Type B pancreatic cell (in vitro differentiated cells): ENCODE results near the gene FILIP1L. TPM values are rescaled to one million over a fixed set of nuclear protein-coding genes. Genes with fewer than 3 reads are reported as not detected.

Source experiments
- DNase-seq: peaks from one replicate; pipeline ENCODE4 v3.0.0; 2021; ENCODE audit warnings: mixed read lengths; ENCODE audit not compliant: unreplicated experiment; ENCODE audit errors: extremely low spot score
- H3K27ac Mint-ChIP-seq: 2 replicates; pipeline ENCODE4 v1.8.0; 2021; ENCODE audit warnings: mild to moderate bottlenecking, mixed read lengths
- H3K27me3 Mint-ChIP-seq: 2 replicates; pipeline ENCODE4 v1.8.0; 2021; ENCODE audit warnings: mixed read lengths
- H3K36me3 Mint-ChIP-seq: 2 replicates; pipeline ENCODE4 v1.8.0; 2021; ENCODE audit warnings: mixed read lengths
- H3K4me1 Mint-ChIP-seq: one replicate; pipeline ENCODE4 v1.8.0; 2021; ENCODE audit warnings: mixed read lengths; ENCODE audit not compliant: unreplicated experiment
- H3K4me3 Mint-ChIP-seq: 2 replicates; pipeline ENCODE4 v1.8.0; 2021; ENCODE audit warnings: mild to moderate bottlenecking, mixed read lengths
- H3K9me3 Mint-ChIP-seq: 2 replicates; pipeline ENCODE4 v1.8.0; 2021; ENCODE audit warnings: mixed read lengths
- CTCF ChIP-seq: fragments of 200-600 bp; sonication (generic); conservative IDR thresholded peaks from 2 replicates; pipeline ENCODE4 v1.5.0; 2021; ENCODE audit warnings: antibody characterized with exemption, mild to moderate bottlenecking
- total RNA-seq: library from RNA; stranded (reverse); gene quantifications from 2 replicates; pipeline ENCODE4 v1.2.1, GENCODE V29; 2021; ENCODE audit warnings: low replicate concordance

FILIP1L gene
- total RNA-seq, 1 donor from 2014 or later, result 30.6 TPM

- no peaks in the 10 kb centered on the region for H3K9me3 Mint-ChIP-seq
- no peaks in the 10 kb centered on the region for H3K36me3 Mint-ChIP-seq
- peaks cover 39% of the 10 kb centered on the region for H3K4me1 Mint-ChIP-seq
- H3K4me3 Mint-ChIP-seq, result peak overlapping the region; percentile 57
- H3K27ac Mint-ChIP-seq, result peak overlapping the region; percentile 80
- H3K27me3 Mint-ChIP-seq, result no peaks in the 10 kb centered on the region
- no peak for TF ChIP-seq CTCF
- DNase-seq, result no peak
Measured at GRCh38 chr3:100002599-100003350, 111.5 kb downstream of the FILIP1L start.

- Mint-ChIP-seq H3K27me3 (no peaks in the 10 kb centered on the region), H3K36me3 (no peaks in the 10 kb centered on the region), H3K27ac (peak overlapping the region; percentile 80), H3K4me3 (peak overlapping the region; percentile 21), H3K4me1 (peaks cover 31% of the 10 kb centered on the region), H3K9me3 (no peaks in the 10 kb centered on the region)
- DNase-seq, result no peak
- TF ChIP-seq CTCF, result no peak
Measured at GRCh38 chr3:100001526-100002270, 112.6 kb downstream of the FILIP1L start.

- H3K36me3 Mint-ChIP-seq, result peaks cover 2% of the 10 kb centered on the region
- peak overlapping the region; percentile 80 for H3K27ac Mint-ChIP-seq
- no peaks in the 10 kb centered on the region for H3K27me3 Mint-ChIP-seq
- H3K4me3 Mint-ChIP-seq, result no peak overlapping the region
- H3K9me3 Mint-ChIP-seq, result no peaks in the 10 kb centered on the region
- peaks cover 28% of the 10 kb centered on the region for H3K4me1 Mint-ChIP-seq
- no peak for DNase-seq
- no peak for TF ChIP-seq CTCF
Measured at GRCh38 chr3:100001083-100001482, 113.2 kb downstream of the FILIP1L start.

- Mint-ChIP-seq H3K27me3 (no peaks in the 10 kb centered on the region), H3K36me3 (peaks cover 4% of the 10 kb centered on the region), H3K4me3 (no peak overlapping the region), H3K4me1 (peaks cover 22% of the 10 kb centered on the region), H3K27ac (no peak overlapping the region), H3K9me3 (no peaks in the 10 kb centered on the region)
- no peak for DNase-seq
- no peak for TF ChIP-seq CTCF
Measured at GRCh38 chr3:99999536-99999935, 114.8 kb downstream of the FILIP1L start.

- peaks cover 6% of the 10 kb centered on the region for H3K9me3 Mint-ChIP-seq
- no peak overlapping the region for H3K4me3 Mint-ChIP-seq
- no peaks in the 10 kb centered on the region for H3K27me3 Mint-ChIP-seq
- peaks cover 4% of the 10 kb centered on the region for H3K36me3 Mint-ChIP-seq
- H3K4me1 Mint-ChIP-seq, result peaks cover 9% of the 10 kb centered on the region
- no peak for DNase-seq
- TF ChIP-seq CTCF, result no peak
- H3K27ac Mint-ChIP-seq, result no peak overlapping the region
Measured at GRCh38 chr3:99997293-99997692, 117.0 kb downstream of the FILIP1L start.
